Measurements from ENCODE around the gene TP53AIP1. TPM values are rescaled to one million over a fixed set of nuclear protein-coding genes. Genes with fewer than 3 reads are reported as not detected.

Gene TP53AIP1
- total RNA-seq, 1 experiment from 2014 or later: not detected

DNA sequence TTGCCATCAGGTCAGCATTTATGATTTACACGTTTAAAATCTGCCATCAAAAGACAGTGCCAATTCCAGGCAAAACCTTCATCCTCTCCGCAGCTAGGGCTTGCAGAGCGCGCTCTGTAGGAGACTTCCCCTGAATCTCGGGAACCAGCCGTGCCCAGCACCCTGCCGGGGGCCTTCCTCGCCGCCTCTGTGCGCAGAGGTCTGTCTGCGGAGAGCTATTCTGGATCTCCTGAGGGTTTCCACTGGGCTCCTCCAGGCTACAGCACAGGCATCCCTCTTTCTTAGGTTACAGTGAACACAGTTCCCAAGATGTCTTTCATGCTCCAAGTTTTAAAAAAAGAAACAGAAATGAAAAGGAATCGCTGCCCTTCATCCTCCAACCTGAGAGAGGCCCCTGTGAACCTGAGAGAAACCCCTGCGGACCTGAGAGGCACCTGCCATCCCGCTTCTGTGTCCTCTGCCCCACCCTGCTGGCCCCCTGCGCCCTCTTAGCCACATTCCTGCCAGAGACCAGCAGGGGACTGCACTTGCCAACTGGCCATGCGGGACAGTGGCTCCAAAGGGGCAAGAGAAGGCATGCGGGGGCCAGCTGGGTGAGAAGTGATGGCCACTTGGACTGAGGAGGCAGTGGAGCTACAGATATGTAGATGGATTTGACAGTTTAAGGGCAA, 16.1 kb downstream of the TP53AIP1 start:
- peaks cover 86% of the 10 kb centered on the region for H3K27me3 Mint-ChIP-seq (ENCODE audit: low read depth)
- Histone ChIP-seq H3K18ac (ENCODE audit: insufficient read length, low read depth, low read length) (no peak overlapping the region), H3K9ac (ENCODE audit: extremely low read depth, insufficient read length, low read length) (no peak overlapping the region), H2BK20ac (ENCODE audit: low read depth, low read length, poor library complexity, severe bottlenecking) (no peak overlapping the region), H3K56ac (ENCODE audit: insufficient read length, low read depth, low read length) (no peak overlapping the region), H3K9me3 (ENCODE audit: control insufficient read depth, low read depth, low read length) (no peaks in the 10 kb centered on the region), H3K4me1 (ENCODE audit: insufficient read depth, low read length) (peaks cover 13% of the 10 kb centered on the region), H4K20me1 (ENCODE audit: control insufficient read depth, insufficient read depth, insufficient read length) (no peaks in the 10 kb centered on the region), H2BK5ac (ENCODE audit: insufficient read length, low read length) (no peak overlapping the region), H2BK15ac (ENCODE audit: low read depth, low read length) (no peak overlapping the region), H3K14ac (ENCODE audit: insufficient read depth, low read length) (no peak overlapping the region), H3K4ac (ENCODE audit: low read depth, low read length) (no peak overlapping the region), H3T11ph (ENCODE audit: low read length) (no peak overlapping the region), H4K5ac (ENCODE audit: insufficient read length, low read depth, low read length) (no peak overlapping the region), H2AFZ (ENCODE audit: low read length) (no peak overlapping the region), H2BK12ac (ENCODE audit: insufficient read length, low read depth, low read length) (no peak overlapping the region), H3K4me2 (ENCODE audit: insufficient read depth, insufficient read length, low read length) (no peak overlapping the region), H3K79me1 (ENCODE audit: insufficient read depth, low read depth, low read length, poor library complexity, severe bottlenecking) (no peaks in the 10 kb centered on the region), H3K27ac (ENCODE audit: insufficient read length, low read depth, low read length) (no peak overlapping the region), H2AK5ac (ENCODE audit: insufficient read length, low read length) (no peak overlapping the region), H4K8ac (replicated peaks; ENCODE audit: insufficient read length, low read depth, low read length) (no peak overlapping the region), H3K79me2 (ENCODE audit: insufficient read depth, low read length) (no peaks in the 10 kb centered on the region), H3K23me2 (ENCODE audit: insufficient read length, low read depth, low read length, poor library complexity, severe bottlenecking) (no peaks in the 10 kb centered on the region), H2BK120ac (ENCODE audit: low read depth, low read length, poor library complexity, severe bottlenecking) (no peak overlapping the region), H3K23ac (ENCODE audit: insufficient read length, low read depth, low read length) (no peak overlapping the region), H4K91ac (ENCODE audit: insufficient read length, low read depth, low read length) (no peak overlapping the region), H3K27me3 (ENCODE audit: insufficient read depth, low read length) (peaks cover 19% of the 10 kb centered on the region; the same call in 1 of the 2 replicates)
- H3K9me3 Mint-ChIP-seq: peaks cover 0 to 3% of the 10 kb centered on the region in 2 experiments; a peak in 2 of 5 replicates
- no peak for DNase-seq
- no CpG with 5 or more reads among the region's 17 CpGs for WGBS (ENCODE audit: extremely low coverage, insufficient read length, low lambda C conversion rate)
- peaks cover 51 to 56% of the 10 kb centered on the region in 2 experiments for H3K4me1 Mint-ChIP-seq
- H3K36me3 Mint-ChIP-seq (ENCODE audit: insufficient read depth in 1 of 3, low read depth in 3 of 3): no peaks in the 10 kb centered on the region
- H3K4me3 Mint-ChIP-seq: peak overlapping the region in 1 of 2 experiments; percentile 52; a peak in 2 of 5 replicates
- H3K27ac Mint-ChIP-seq: peak overlapping the region in 1 of 3 experiments; percentile 37; a peak in 1 of 7 replicates
- no peak for TF ChIP-seq CTCF (conservative IDR thresholded peaks at IDR 0.05)
